ENCODE data around the gene MYO5B.

- peak in 1 of 5 experiments; percentile 14 for TF ChIP-seq CTCF (IDR thresholded peaks at IDR 0.05)
- TF ChIP-seq POLR2A (IDR thresholded peaks at IDR 0.05), result no peak
- no peak for TF ChIP-seq EP300 (IDR thresholded peaks at IDR 0.05)
Observed at GRCh38 chr18:50218432-50219197, 23.7 kb upstream of the MYO5B start.
